NCI-H748 (cell line): ENCODE measurements around the gene ZNF646.

Experiments
- DNase-seq: peaks from one replicate; lab custom pipeline; 2025; ENCODE audit not compliant: unreplicated experiment; lab: John Stamatoyannopoulos, UW

Gene ZNF646

GRCh38 chr16:31130899-31131298 lies 56.7 kb downstream of the ZNF646 start:
- no peak for DNase-seq

- no peak for DNase-seq
Observed at GRCh38 chr16:31131416-31131815, 57.2 kb downstream of the ZNF646 start.

GRCh38 chr16:31131841-31132271 lies 57.6 kb downstream of the ZNF646 start:
- no peak for DNase-seq

- DNase-seq: no peak
Observed at GRCh38 chr16:31132303-31132979, 58.2 kb downstream of the ZNF646 start.

- DNase-seq: no peak
Observed at GRCh38 chr16:31133046-31133501, 58.9 kb downstream of the ZNF646 start.
